PC-9 (cell line): ENCODE results near the gene AGRP. TPM values are rescaled to one million over a fixed set of nuclear protein-coding genes. Genes with fewer than 3 reads are reported as not detected.

Source experiments
- BruUV-seq: library from RNA; stranded (reverse); fragments of 400-500 nt; replicated peaks from 2 replicates; lab custom pipeline; 2021; lab: Mats Ljungman, UMichigan
- CTCF ChIA-PET: fragments of 300-600 bp; sonication (Branson Sonifier 250); formaldehyde crosslinking; loops from one replicate; lab custom pipeline; 2022; ENCODE audit warnings: antibody characterized with exemption; lab: Charles Lee
- POLR2A ChIA-PET: fragments of 300-600 bp; sonication (Branson Sonifier 250); formaldehyde crosslinking; loops from one replicate; lab custom pipeline; 2022; ENCODE audit warnings: antibody characterized with exemption; ENCODE audit not compliant: unreplicated experiment; lab: Charles Lee
- DNase-seq, 2 experiments: peaks; one replicate each; pipeline versions ENCODE4 v3.0.0 to v3.0.0-alpha.2; 2015 to 2022; ENCODE audit warnings: mixed read lengths in 1 of 2
- H2AFZ ChIP-seq: fragments of 200-600 bp; sonication (generic); 2 replicates; pipeline ENCODE4 v1.8.1; 2017; ENCODE audit warnings: antibody characterized with exemption
- H3F3A ChIP-seq: fragments of 200-600 bp; sonication (generic); 2 replicates; pipeline ENCODE4 v1.8.1; 2017; ENCODE audit warnings: antibody characterized with exemption, mild to moderate bottlenecking, low read depth; ENCODE audit not compliant: insufficient read depth
- H3K27ac ChIP-seq: fragments of 200-600 bp; sonication (generic); 2 replicates; pipeline ENCODE4 v1.6.1; 2016; ENCODE audit warnings: mixed run types
- H3K27me3 ChIP-seq: fragments of 200-600 bp; sonication (generic); 2 replicates; pipeline ENCODE4 v1.6.1; 2016; ENCODE audit warnings: low read depth, mixed run types; ENCODE audit not compliant: insufficient read depth
- H3K36me3 ChIP-seq: fragments of 200-600 bp; sonication (generic); 2 replicates; pipeline ENCODE4 v1.6.1; 2016; ENCODE audit warnings: low read depth, mixed run types
- H3K4me1 ChIP-seq: fragments of 200-600 bp; sonication (generic); replicated peaks from 2 replicates; pipeline ENCODE4 v1.6.1; 2016; ENCODE audit warnings: mixed run types; ENCODE audit not compliant: insufficient read depth
- H3K4me2 ChIP-seq: fragments of 200-600 bp; sonication (generic); 2 replicates; pipeline ENCODE4 v1.6.1; 2017; ENCODE audit warnings: mixed run types
- H3K4me3 ChIP-seq: fragments of 200-600 bp; sonication (generic); 2 replicates; pipeline ENCODE4 v1.6.1; 2016; ENCODE audit warnings: mixed run types
- H3K79me2 ChIP-seq: fragments of 200-600 bp; sonication (generic); 2 replicates; pipeline ENCODE4 v1.6.1; 2017; ENCODE audit warnings: low read depth, mixed run types
- H3K9me2 ChIP-seq: fragments of 200-600 bp; sonication (generic); 2 replicates; pipeline ENCODE4 v1.8.1; 2017; ENCODE audit warnings: mild to moderate bottlenecking; ENCODE audit not compliant: insufficient read depth
- H3K9me3 ChIP-seq: fragments of 200-600 bp; sonication (generic); 2 replicates; pipeline ENCODE4 v1.8.1; 2016; ENCODE audit warnings: low read depth; ENCODE audit not compliant: insufficient read depth
- H4K20me1 ChIP-seq: fragments of 200-600 bp; sonication (generic); 2 replicates; pipeline ENCODE4 v1.8.1; 2017; ENCODE audit not compliant: insufficient read depth
- CTCF ChIP-seq: fragments of 200-600 bp; sonication (generic); conservative IDR thresholded peaks from 2 replicates; pipeline ENCODE4 v1.6.1; 2017; ENCODE audit warnings: mixed run types, antibody characterized with exemption, mild to moderate bottlenecking, moderate library complexity
- EZH2 ChIP-seq: fragments of 200-600 bp; sonication (generic); IDR thresholded peaks from 2 replicates; pipeline ENCODE4 v1.8.0; 2017; ENCODE audit warnings: antibody characterized with exemption, low read depth
- intact Hi-C: fragments of 100-400 bp; cut with micrococcal nuclease; formaldehyde crosslinking; loops from one replicate; pipeline ENCODE4 v1.10.0; 2022; ENCODE audit not compliant: unreplicated experiment
- total RNA-seq: library from RNA; stranded (reverse); gene quantifications from 2 replicates; pipeline ENCODE4 v1.2.3, GENCODE V29; 2021

AGRP gene
- total RNA-seq, 1 experiment from 2014 or later = not detected

GRCh38 chr16:67519242-67519641, 35.9 kb upstream of the AGRP start:
- no peaks in the 10 kb centered on the region for H3K9me2 ChIP-seq
- intact Hi-C loops = no loop called here
- DNase-seq = no peak
- BruUV-seq = no TSS peak
- no peak overlapping the region for H3K27ac ChIP-seq
- H3K4me1 ChIP-seq = peaks cover 9% of the 10 kb centered on the region; the same call in 1 of the 2 replicates
- ChIA-PET POLR2A (no interaction called here), CTCF (interaction anchor here (0.5 kb wide), 1 partner anchor 627 kb away, joined by 3 read pairs; no protein-coding TSS in a partner anchor)
- no peak overlapping the region for H2AFZ ChIP-seq
- H3K79me2 ChIP-seq = no peaks in the 10 kb centered on the region
- H3K27me3 ChIP-seq = no peaks in the 10 kb centered on the region
- H3K4me3 ChIP-seq = no peak overlapping the region
- H3K36me3 ChIP-seq = no peaks in the 10 kb centered on the region
- no peaks in the 10 kb centered on the region for H3K9me3 ChIP-seq
- H3K4me2 ChIP-seq = no peak overlapping the region
- H3F3A ChIP-seq = peaks cover 9% of the 10 kb centered on the region; the same call in 1 of the 2 replicates
- TF ChIP-seq EZH2 = no peak
- TF ChIP-seq CTCF = no peak
- no peaks in the 10 kb centered on the region for H4K20me1 ChIP-seq

DNA sequence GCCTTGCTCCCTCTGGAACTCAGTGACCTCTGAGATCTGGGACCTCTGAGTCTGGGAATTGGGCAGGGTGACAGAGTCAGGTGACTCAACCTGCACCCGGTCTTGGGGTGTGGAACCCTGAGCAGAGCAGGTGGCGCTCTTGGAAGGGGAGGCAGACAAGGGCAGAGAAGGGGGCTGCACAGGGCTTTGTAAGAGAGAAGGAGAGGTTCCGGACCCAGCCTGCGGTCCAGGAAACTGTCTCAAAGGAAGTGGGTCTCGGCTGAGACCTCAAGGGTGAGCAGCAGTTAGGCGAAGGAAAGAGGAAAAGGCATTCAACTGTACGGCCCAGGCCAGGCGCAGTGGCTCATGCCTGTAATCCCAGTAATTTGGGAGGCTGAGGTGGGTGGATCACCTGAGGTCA, 35.3 kb upstream of the AGRP start:
- no TSS peak for BruUV-seq
- no peaks in the 10 kb centered on the region for H3K36me3 ChIP-seq
- no peaks in the 10 kb centered on the region for H3K27me3 ChIP-seq
- no peaks in the 10 kb centered on the region for H3K9me3 ChIP-seq
- no peak overlapping the region for H3K27ac ChIP-seq
- POLR2A ChIA-PET = no interaction called here
- no peaks in the 10 kb centered on the region for H3K9me2 ChIP-seq
- no peak for TF ChIP-seq EZH2
- TF ChIP-seq CTCF = no peak
- H3F3A ChIP-seq = peaks cover 9% of the 10 kb centered on the region; the same call in 1 of the 2 replicates
- CTCF ChIA-PET = interaction anchor here (0.5 kb wide), 1 partner anchor 626 kb away, joined by 3 read pairs; no protein-coding TSS in a partner anchor
- H3K4me1 ChIP-seq = peaks cover 10% of the 10 kb centered on the region; the same call in 1 of the 2 replicates
- H3K4me3 ChIP-seq = no peak overlapping the region
- DNase-seq = no peak
- H2AFZ ChIP-seq = no peak overlapping the region
- H3K4me2 ChIP-seq = no peak overlapping the region
- H4K20me1 ChIP-seq = no peaks in the 10 kb centered on the region
- intact Hi-C loops = no loop called here
- H3K79me2 ChIP-seq = no peaks in the 10 kb centered on the region

- CTCF ChIA-PET = no interaction called here
- Histone ChIP-seq H2AFZ (no peak overlapping the region), H3K27ac (no peak overlapping the region), H3K36me3 (no peaks in the 10 kb centered on the region), H4K20me1 (no peaks in the 10 kb centered on the region), H3K27me3 (no peaks in the 10 kb centered on the region), H3K4me3 (no peak overlapping the region), H3K79me2 (no peaks in the 10 kb centered on the region), H3K9me3 (no peaks in the 10 kb centered on the region), H3K9me2 (no peaks in the 10 kb centered on the region), H3K4me2 (no peak overlapping the region), H3F3A (peaks cover 9% of the 10 kb centered on the region; the same call in 1 of the 2 replicates), H3K4me1 (peaks cover 10% of the 10 kb centered on the region; the same call in 1 of the 2 replicates)
- POLR2A ChIA-PET = no interaction called here
- no peak for DNase-seq
- intact Hi-C loops = no loop called here
- TF ChIP-seq EZH2 (no peak), CTCF (no peak)
- no TSS peak for BruUV-seq
Measured at GRCh38 chr16:67517661-67518423, 34.5 kb upstream of the AGRP start.
